Measurements from ENCODE around the gene SPO11.

The SPO11 gene

DNA sequence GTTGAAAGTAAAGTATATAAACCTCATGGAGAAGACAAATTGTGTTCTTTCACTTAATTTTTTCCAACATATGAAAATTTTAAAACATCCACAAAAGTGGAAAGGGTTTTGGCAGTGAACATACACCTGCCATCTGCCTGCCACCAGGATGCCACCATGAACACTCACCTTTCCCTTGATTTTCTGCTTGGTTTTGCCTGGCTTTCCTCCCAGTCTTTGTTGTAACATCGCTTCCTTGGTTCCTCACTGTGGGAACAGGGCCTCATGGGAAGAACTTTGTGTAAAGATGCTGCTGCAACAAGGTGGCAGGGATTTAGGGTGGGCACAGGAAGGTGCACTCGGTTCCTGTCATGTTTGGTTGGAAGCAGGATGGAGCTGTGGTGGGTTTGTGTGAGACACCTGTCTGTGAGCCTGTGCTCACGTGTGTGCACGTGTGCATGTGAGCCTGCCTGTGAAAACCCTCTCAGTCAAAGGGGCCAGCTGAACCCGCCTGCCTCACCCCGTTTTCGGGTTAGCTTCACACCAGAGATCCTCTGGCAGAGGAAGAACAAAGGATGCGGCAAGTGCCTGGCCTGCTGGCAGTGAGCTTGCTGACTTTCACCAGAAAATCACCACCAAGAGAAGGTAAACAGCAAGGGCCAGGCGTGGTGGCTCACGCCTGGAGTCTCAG is 50.6 kb downstream of the SPO11 start:
- TF ChIP-seq CTCF (IDR thresholded peaks at IDR 0.05; ENCODE audit: low read depth, low read length, missing control alignments) = no peak
- no peak overlapping the region for H3K4me3 ChIP-seq (ENCODE audit: low read depth, low read length)
- DNase-seq (ENCODE audit: low read depth) = no peak

DNA sequence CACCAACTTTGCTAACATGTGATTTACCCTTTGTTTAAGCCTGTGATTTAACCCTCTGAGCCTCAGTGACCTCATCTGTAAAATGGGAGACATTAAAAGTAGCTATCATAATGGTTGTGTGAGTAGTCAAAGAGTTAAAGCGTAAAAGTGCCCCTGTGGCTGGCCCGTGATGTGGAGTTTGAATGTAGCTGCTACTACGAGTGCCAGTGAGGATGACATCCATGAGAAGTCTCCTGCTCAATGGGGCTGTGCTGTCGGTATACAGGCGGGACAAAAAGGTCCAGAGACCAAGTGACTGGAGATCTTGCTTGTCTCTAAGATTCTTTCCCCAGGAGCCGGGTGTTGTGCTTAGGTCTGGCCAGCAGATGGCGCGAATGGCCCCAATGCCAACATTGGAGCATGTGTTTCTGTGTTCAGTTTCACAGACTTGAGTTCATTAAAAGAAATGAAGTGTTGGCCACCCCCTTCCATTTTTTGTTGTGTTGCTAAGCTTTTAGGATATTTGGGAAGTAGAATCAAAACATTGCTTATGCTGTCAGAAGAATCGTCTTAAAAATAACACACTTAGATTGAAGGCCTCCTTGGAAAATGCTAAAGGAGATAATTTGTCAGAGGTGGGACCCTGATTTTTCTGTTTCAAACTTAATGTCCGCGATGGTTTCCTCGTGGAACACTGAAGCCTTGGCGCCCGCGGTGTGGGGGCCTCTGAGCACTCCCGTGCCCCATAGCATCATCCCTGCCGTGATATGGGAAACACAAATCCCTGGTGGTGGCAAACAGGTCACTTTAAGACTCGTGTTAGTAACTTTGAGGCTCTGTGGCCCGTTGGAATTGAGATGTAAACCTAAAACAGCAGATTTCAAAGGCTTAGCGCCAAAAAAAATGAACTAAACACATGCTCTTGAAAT is 52.2 kb downstream of the SPO11 start:
- no peak for DNase-seq (ENCODE audit: low read depth)
- no peak overlapping the region for H3K4me3 ChIP-seq (ENCODE audit: low read depth, low read length)
- peak; percentile 94 for TF ChIP-seq CTCF (IDR thresholded peaks at IDR 0.05; ENCODE audit: low read depth, low read length, missing control alignments)

DNA sequence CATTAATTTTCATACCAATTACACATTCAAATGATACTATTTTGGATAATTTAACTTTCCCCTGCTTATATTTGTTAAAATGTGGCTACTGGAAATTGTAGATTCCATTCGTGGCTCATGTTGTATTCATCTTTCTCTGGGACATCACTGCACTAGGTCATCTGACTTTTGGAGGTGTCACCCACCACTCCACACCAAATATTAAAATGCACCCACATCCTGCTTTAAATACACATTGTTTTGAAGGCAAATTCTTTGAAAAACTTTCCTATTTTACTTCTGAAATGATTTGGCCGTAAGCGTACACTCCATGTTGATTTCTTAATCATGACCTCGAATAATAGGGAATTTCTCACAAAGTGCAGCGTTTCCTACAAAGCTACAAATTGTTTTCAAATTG is 52.9 kb downstream of the SPO11 start:
- H3K4me3 ChIP-seq (ENCODE audit: low read depth, low read length) = no peak overlapping the region
- TF ChIP-seq CTCF (IDR thresholded peaks at IDR 0.05; ENCODE audit: low read depth, low read length, missing control alignments) = no peak
- no peak for DNase-seq (ENCODE audit: low read depth)

DNA sequence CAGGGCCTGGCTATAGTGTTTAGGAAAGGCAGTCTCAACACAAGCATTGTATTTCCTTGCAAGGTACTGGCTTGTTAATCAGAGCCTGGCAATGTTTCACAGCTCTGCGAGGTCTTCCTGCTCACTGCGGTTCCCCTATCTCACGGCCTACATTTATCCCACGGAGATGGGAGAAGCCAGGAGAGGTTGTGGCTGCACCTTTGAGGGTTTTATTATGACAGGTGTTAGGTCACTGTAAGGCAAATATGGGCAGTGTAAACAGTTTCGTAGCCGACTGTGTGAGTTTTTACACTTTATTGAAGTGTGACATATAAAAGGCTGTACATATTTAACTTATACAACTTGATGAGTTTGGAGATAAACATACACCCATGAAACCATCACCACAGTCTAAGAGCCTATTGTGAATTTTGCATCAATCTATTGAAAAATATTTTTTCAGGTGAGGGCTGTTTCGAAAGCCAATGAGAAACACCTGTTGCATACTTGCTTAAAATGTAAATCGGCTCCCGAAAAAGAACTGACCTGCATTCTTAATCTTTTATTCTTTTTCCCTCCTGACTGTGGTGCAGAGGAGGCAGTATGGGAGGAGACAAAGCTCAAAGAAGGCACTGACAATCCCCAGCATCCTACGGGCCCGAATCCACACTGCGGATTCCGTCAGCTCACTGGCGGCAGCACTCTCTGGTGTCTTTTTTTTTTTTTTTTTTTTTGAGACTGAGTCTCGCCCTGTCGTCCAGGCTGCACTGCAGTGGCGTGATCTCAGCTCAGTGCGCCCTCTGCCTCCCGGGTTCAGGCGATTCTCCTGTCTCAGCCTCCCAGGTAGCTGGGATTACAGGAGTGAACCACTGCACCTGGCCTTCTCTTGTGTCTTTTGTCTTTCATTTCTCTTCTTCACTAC is 54.1 kb downstream of the SPO11 start:
- no peak for DNase-seq (ENCODE audit: low read depth)
- TF ChIP-seq CTCF (IDR thresholded peaks at IDR 0.05; ENCODE audit: low read depth, low read length, missing control alignments) = no peak
- no peak overlapping the region for H3K4me3 ChIP-seq (ENCODE audit: low read depth, low read length)

GRCh38 chr20:57384486-57384885 is 54.9 kb downstream of the SPO11 start:
- no peak overlapping the region for H3K4me3 ChIP-seq (ENCODE audit: low read depth, low read length)
- TF ChIP-seq CTCF (IDR thresholded peaks at IDR 0.05; ENCODE audit: low read depth, low read length, missing control alignments) = no peak
- DNase-seq (ENCODE audit: low read depth) = no peak

- no peak for TF ChIP-seq CTCF (IDR thresholded peaks at IDR 0.05; ENCODE audit: low read depth, low read length, missing control alignments)
- no peak for DNase-seq (ENCODE audit: low read depth)
- no peak overlapping the region for H3K4me3 ChIP-seq (ENCODE audit: low read depth, low read length)
These were observed 55.6 kb downstream of the SPO11 start for GRCh38 chr20:57384953-57385761.
